SK-N-MC (cell line): ENCODE measurements around the gene BABAM2.
A peak's percentile ranks its signal among the peaks of the same experiment; 100 is the strongest.

Source experiments
- DNase-seq: peaks from one replicate; pipeline ENCODE4 v3.0.0-alpha.2; 2011; ENCODE audit warnings: low read depth, low spot score
- H3K27ac ChIP-seq: fragments of 200-600 bp; sonication (generic); 2 replicates; pipeline ENCODE4 v1.5.1; 2016; ENCODE audit warnings: mixed run types
- H3K36me3 ChIP-seq: fragments of 200-600 bp; sonication (generic); 2 replicates; pipeline ENCODE4 v1.6.1; 2017; ENCODE audit warnings: antibody characterized with exemption, low read length, mixed read lengths; ENCODE audit not compliant: insufficient read depth
- H3K4me3 ChIP-seq: fragments of 200-600 bp; sonication (generic); 2 replicates; pipeline ENCODE4 v1.5.1; 2016
- H3K9ac ChIP-seq: fragments of 200-600 bp; sonication (generic); 2 replicates; pipeline ENCODE4 v1.8.0; 2017; ENCODE audit warnings: mixed run types, mixed read lengths; ENCODE audit not compliant: insufficient read length
- H3K9me3 ChIP-seq: fragments of 200-600 bp; sonication (generic); 2 replicates; pipeline ENCODE4 v1.6.1; 2017; ENCODE audit warnings: low read depth, mild to moderate bottlenecking, antibody characterized with exemption, low read length, moderate library complexity, mixed read lengths
- EZH2 ChIP-seq: fragments of 200-600 bp; sonication (generic); IDR thresholded peaks from one replicate; pipeline ENCODE4 v1.6.1; 2017; ENCODE audit warnings: antibody characterized with exemption
- FOXP2 ChIP-seq: optimal IDR thresholded peaks from 2 replicates; pipeline ENCODE3; 2011; ENCODE audit warnings: mild to moderate bottlenecking, moderate library complexity; ENCODE audit not compliant: insufficient read depth; ENCODE audit errors: extremely low read length, control extremely low read depth
- POLR2AphosphoS5 ChIP-seq: IDR thresholded peaks from 2 replicates; pipeline ENCODE4 v1.6.1; 2012; ENCODE audit warnings: mild to moderate bottlenecking, low read depth, low read length, borderline replicate concordance

The BABAM2 gene

GRCh38 chr2:28355521-28356094, 465.1 kb downstream of the BABAM2 start:
- peak overlapping the region; percentile 51 for H3K9ac ChIP-seq
- H3K36me3 ChIP-seq = no peaks in the 10 kb centered on the region
- TF ChIP-seq EZH2 (no peak), FOXP2 (no peak), POLR2AphosphoS5 (no peak)
- no peaks in the 10 kb centered on the region for H3K9me3 ChIP-seq
- H3K4me3 ChIP-seq = no peak overlapping the region
- DNase-seq = no peak
- no peak overlapping the region for H3K27ac ChIP-seq

GRCh38 chr2:28356095-28356911, 465.8 kb downstream of the BABAM2 start:
- Histone ChIP-seq H3K9ac (peak overlapping the region; percentile 51), H3K27ac (no peak overlapping the region), H3K4me3 (no peak overlapping the region), H3K9me3 (no peaks in the 10 kb centered on the region), H3K36me3 (no peaks in the 10 kb centered on the region)
- TF ChIP-seq FOXP2 = no peak
- no peak for TF ChIP-seq POLR2AphosphoS5
- no peak for TF ChIP-seq EZH2
- no peak for DNase-seq

GRCh38 chr2:28357055-28357454, 466.5 kb downstream of the BABAM2 start:
- TF ChIP-seq FOXP2 (no peak), POLR2AphosphoS5 (no peak), EZH2 (no peak)
- H3K9ac ChIP-seq = no peak overlapping the region
- no peak overlapping the region for H3K4me3 ChIP-seq
- H3K27ac ChIP-seq = no peak overlapping the region
- no peak for DNase-seq
- H3K9me3 ChIP-seq = no peaks in the 10 kb centered on the region
- H3K36me3 ChIP-seq = no peaks in the 10 kb centered on the region

- no peak for DNase-seq
- Histone ChIP-seq H3K36me3 (no peaks in the 10 kb centered on the region), H3K27ac (no peak overlapping the region), H3K9me3 (no peaks in the 10 kb centered on the region), H3K9ac (no peak overlapping the region), H3K4me3 (no peak overlapping the region)
- TF ChIP-seq FOXP2 = no peak
- no peak for TF ChIP-seq POLR2AphosphoS5
- TF ChIP-seq EZH2 = no peak
Measured at GRCh38 chr2:28357948-28358667, 467.6 kb downstream of the BABAM2 start.

- Histone ChIP-seq H3K27ac (no peak overlapping the region), H3K9me3 (no peaks in the 10 kb centered on the region), H3K9ac (no peak overlapping the region), H3K36me3 (no peaks in the 10 kb centered on the region), H3K4me3 (no peak overlapping the region)
- no peak for DNase-seq
- TF ChIP-seq POLR2AphosphoS5 (no peak), EZH2 (no peak), FOXP2 (no peak)
Measured at GRCh38 chr2:28358668-28359201, 468.2 kb downstream of the BABAM2 start.

- no peak for DNase-seq
- Histone ChIP-seq H3K4me3 (no peak overlapping the region), H3K36me3 (no peaks in the 10 kb centered on the region), H3K9ac (no peak overlapping the region), H3K9me3 (no peaks in the 10 kb centered on the region), H3K27ac (no peak overlapping the region)
- no peak for TF ChIP-seq EZH2
- no peak for TF ChIP-seq FOXP2
- no peak for TF ChIP-seq POLR2AphosphoS5
Measured at GRCh38 chr2:28359222-28360057, 468.9 kb downstream of the BABAM2 start.

GRCh38 chr2:28360058-28360717, 469.7 kb downstream of the BABAM2 start:
- no peaks in the 10 kb centered on the region for H3K36me3 ChIP-seq

More at GRCh38 chr2:28360058-28360717, 469.7 kb downstream of the BABAM2 start:
- Histone ChIP-seq H3K4me3 (no peak overlapping the region), H3K9ac (no peak overlapping the region), H3K9me3 (no peaks in the 10 kb centered on the region), H3K27ac (no peak overlapping the region)
- TF ChIP-seq EZH2 = no peak
- no peak for TF ChIP-seq POLR2AphosphoS5
- no peak for TF ChIP-seq FOXP2
- DNase-seq = no peak
